Spleen (tissue), 7 donors: ENCODE results near the gene FAM53B.

Experiments
- POLR2AphosphoS5 ChIP-seq, 3 donors: sonication (generic); formaldehyde crosslinking; IDR thresholded peaks; one replicate each; pipeline ENCODE4 v1.5.1; 2017; ENCODE audit warnings: antibody characterized with exemption in 3 of 3
- TF ChIP-seq, protein P1 (sequence below), 11 experiments: fragments of 200-600 bp in 7 of 11; fragments of 450-650 bp in 4 of 11; sonication (generic) in 4 of 11; IDR thresholded peaks in 8 of 11; conservative IDR thresholded peaks in 3 of 11; 1 replicate in 7 of 11; 2 replicates in 4 of 11; pipeline versions ENCODE4 v1.4.0 to v1.8.0; 2016 to 2021; ENCODE audit warnings: antibody characterized with exemption in 11 of 11, inconsistent platforms in 4 of 11, mild to moderate bottlenecking in 1 of 11
- donor health status: DM: no; HTN: no; CAD: no; lungs with moderate emphysema.
- donor health status: DM: no; HTN: no; CAD: no.
- donor health status: DM: no; HTN: no; CAD: no.

DNA sequence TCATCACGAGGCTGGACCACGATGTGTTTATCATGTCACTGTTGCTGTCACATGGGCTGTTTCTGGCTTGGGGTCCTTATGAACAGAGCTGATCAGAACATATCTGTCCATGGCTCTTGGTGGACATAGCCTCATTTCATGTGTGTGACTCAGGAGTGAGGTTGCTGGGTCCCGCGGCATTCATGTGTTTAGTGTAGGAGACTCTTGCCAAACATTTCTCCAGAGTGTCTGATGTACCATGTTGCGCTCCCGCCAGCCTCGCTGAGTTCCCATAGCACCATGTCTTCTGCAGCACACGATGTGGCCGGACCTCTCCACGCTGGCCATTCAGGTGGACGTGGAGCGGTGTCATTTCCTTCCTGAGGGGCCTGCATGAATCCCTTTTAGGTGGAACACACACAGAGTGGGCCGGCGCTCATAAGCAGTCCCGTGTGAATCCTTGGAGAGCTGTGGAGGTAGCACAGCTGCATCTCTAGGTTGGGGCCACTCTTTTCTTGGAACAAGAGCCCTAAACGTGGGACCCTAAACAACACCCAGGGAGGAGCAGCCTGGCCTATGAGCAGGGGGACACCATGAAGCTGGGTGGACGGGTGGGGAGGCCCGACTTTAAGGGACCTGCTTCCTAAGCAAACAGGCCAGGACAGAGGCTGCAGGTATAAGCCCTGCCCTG lies 147.9 kb downstream of the FAM53B start:
- no peak for TF ChIP-seq POLR2AphosphoS5 (IDR thresholded peaks at IDR 0.05)
- TF ChIP-seq, protein P1, sequence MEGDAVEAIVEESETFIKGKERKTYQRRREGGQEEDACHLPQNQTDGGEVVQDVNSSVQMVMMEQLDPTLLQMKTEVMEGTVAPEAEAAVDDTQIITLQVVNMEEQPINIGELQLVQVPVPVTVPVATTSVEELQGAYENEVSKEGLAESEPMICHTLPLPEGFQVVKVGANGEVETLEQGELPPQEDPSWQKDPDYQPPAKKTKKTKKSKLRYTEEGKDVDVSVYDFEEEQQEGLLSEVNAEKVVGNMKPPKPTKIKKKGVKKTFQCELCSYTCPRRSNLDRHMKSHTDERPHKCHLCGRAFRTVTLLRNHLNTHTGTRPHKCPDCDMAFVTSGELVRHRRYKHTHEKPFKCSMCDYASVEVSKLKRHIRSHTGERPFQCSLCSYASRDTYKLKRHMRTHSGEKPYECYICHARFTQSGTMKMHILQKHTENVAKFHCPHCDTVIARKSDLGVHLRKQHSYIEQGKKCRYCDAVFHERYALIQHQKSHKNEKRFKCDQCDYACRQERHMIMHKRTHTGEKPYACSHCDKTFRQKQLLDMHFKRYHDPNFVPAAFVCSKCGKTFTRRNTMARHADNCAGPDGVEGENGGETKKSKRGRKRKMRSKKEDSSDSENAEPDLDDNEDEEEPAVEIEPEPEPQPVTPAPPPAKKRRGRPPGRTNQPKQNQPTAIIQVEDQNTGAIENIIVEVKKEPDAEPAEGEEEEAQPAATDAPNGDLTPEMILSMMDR (IDR thresholded peaks at IDR 0.05 in 8 of 11, conservative IDR thresholded peaks at IDR 0.05 in 3 of 11) = no peak
